NB4 (cell line): ENCODE measurements around the gene PSMC1.

Experiments used
- MYC ChIP-seq: IDR thresholded peaks from 2 replicates; pipeline ENCODE4 v1.6.1; 2011; ENCODE audit warnings: low read depth, low read length
- POLR2A ChIP-seq: IDR thresholded peaks from 2 replicates; pipeline ENCODE4 v1.6.1; 2011; ENCODE audit warnings: mild to moderate bottlenecking; ENCODE audit not compliant: insufficient read length; ENCODE audit errors: extremely low read depth
- TF ChIP-seq, protein P1 (sequence below): IDR thresholded peaks from one replicate; pipeline ENCODE4 v1.5.1; 2012; ENCODE audit warnings: low read depth, low read length
- TF ChIP-seq, protein P2 (sequence below): IDR thresholded peaks from 2 replicates; pipeline ENCODE4 v1.6.1; 2011; ENCODE audit warnings: low read depth, low read length

DNA sequence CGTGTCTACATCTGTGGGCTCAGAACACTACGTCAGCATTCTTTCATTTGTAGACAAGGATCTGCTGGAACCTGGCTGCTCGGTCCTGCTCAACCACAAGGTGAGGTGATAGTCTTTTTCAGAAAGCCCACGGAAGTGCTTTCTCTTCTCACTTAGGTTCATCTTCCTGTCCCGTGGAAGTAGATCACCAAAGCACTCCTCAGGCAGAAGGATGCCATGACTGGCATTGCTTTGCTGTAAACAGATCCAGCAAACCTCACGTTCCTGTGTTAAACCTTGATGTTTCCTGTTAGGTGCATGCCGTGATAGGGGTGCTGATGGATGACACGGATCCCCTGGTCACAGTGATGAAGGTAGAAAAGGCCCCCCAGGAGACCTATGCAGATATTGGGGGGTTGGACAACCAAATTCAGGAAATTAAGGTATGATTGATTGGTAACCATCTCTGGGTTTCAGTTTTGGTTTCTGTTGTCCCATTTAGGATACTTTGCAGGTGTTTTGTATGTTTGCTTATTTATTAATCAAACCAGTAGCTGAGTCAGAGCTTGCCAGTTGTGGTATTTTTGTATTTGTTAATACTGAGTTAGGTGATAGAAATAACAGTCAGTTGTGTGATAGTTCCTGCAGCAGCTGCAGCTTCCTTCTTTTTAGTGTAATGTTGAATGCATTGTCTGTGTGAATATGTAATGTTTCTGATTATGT lies 7.5 kb downstream of the PSMC1 start:
- no peak for TF ChIP-seq POLR2A
- TF ChIP-seq, protein P1, sequence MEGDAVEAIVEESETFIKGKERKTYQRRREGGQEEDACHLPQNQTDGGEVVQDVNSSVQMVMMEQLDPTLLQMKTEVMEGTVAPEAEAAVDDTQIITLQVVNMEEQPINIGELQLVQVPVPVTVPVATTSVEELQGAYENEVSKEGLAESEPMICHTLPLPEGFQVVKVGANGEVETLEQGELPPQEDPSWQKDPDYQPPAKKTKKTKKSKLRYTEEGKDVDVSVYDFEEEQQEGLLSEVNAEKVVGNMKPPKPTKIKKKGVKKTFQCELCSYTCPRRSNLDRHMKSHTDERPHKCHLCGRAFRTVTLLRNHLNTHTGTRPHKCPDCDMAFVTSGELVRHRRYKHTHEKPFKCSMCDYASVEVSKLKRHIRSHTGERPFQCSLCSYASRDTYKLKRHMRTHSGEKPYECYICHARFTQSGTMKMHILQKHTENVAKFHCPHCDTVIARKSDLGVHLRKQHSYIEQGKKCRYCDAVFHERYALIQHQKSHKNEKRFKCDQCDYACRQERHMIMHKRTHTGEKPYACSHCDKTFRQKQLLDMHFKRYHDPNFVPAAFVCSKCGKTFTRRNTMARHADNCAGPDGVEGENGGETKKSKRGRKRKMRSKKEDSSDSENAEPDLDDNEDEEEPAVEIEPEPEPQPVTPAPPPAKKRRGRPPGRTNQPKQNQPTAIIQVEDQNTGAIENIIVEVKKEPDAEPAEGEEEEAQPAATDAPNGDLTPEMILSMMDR = no peak
- TF ChIP-seq, protein P2, sequence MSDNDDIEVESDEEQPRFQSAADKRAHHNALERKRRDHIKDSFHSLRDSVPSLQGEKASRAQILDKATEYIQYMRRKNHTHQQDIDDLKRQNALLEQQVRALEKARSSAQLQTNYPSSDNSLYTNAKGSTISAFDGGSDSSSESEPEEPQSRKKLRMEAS = no peak
- TF ChIP-seq MYC = no peak
